AG10803 (cell line): ENCODE measurements around the gene NOS1AP.
A peak's percentile ranks its signal among the peaks of the same experiment; 100 is the strongest.

ENCODE experiments used
- DNase-seq: peaks from one replicate; pipeline ENCODE4 v3.0.0; 2010; ENCODE audit warnings: low read depth
- H3K4me3 ChIP-seq: 2 replicates; pipeline ENCODE4 v1.5.1; 2011; ENCODE audit warnings: mild to moderate bottlenecking, low read length, control low read depth
- CTCF ChIP-seq: conservative IDR thresholded peaks from 2 replicates; pipeline ENCODE4 v1.5.1; 2011; ENCODE audit warnings: mild to moderate bottlenecking, low read length, control low read depth, inconsistent platforms

Gene NOS1AP

GRCh38 chr1:162321809-162322422 is 252.4 kb downstream of the NOS1AP start:
- DNase-seq: no peak
- no peak for TF ChIP-seq CTCF
- H3K4me3 ChIP-seq: no peak overlapping the region

GRCh38 chr1:162323023-162323422 is 253.5 kb downstream of the NOS1AP start:
- no peak overlapping the region for H3K4me3 ChIP-seq
- no peak for DNase-seq
- no peak for TF ChIP-seq CTCF

GRCh38 chr1:162324396-162324795 is 254.9 kb downstream of the NOS1AP start:
- H3K4me3 ChIP-seq: no peak overlapping the region
- no peak for DNase-seq
- TF ChIP-seq CTCF: no peak

GRCh38 chr1:162326559-162326958 is 257.1 kb downstream of the NOS1AP start:
- DNase-seq: no peak
- H3K4me3 ChIP-seq: no peak overlapping the region
- TF ChIP-seq CTCF: no peak

- H3K4me3 ChIP-seq: no peak overlapping the region
- no peak for TF ChIP-seq CTCF
- DNase-seq: peak; percentile 2
Observed at GRCh38 chr1:162327144-162327787, 257.8 kb downstream of the NOS1AP start.

- DNase-seq: no peak
- no peak for TF ChIP-seq CTCF
Observed at GRCh38 chr1:162327788-162328165, 258.3 kb downstream of the NOS1AP start.

GRCh38 chr1:162328512-162328911 is 259.0 kb downstream of the NOS1AP start:
- TF ChIP-seq CTCF: no peak
- DNase-seq: no peak
- H3K4me3 ChIP-seq: no peak overlapping the region

More at GRCh38 chr1:162327788-162328165, 258.3 kb downstream of the NOS1AP start:
- H3K4me3 ChIP-seq: no peak overlapping the region
